Measurements from ENCODE around the gene MRPS12. TPM values are rescaled to one million over a fixed set of nuclear protein-coding genes. Genes with fewer than 3 reads are reported as not detected.

MRPS12 gene
- total and polyA plus RNA-seq, 9 of the 15 experiments (the other 6 are each of a cell fraction or from before 2014, with no cell fraction given), result 8.1 to 174 (median 52.0) TPM

DNA sequence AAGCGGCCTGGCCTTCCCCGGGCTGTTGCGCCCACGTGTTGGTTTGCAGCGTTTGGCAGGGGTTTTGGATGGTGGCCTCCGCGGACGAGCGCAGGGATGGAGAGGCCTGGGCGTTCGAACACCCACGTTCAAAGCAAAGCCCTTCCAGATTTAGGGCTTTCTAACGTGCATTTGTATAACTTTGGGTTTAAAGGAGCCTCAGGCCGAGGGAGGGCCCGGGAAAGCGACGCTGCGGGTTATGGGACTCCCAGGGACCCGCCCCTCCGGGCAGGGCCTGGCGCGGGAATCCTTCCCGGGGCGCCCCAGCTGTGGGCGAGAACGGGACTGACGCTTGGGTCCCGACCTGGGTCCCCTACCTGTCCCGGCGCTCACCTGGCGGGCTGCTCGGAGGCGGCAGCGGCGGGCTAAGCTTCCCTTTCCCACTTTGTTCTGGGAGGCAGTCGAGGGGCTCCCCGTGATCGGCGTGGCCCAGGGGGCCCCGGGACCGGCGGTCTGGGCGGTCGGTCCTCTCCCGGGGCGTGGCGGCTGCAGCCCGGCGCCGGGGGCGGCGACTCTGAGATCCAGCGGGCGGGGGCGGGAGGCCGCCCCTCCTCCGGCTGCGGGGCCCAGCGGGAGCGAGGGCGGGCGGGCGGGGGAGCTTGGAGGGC, 44.6 kb downstream of the MRPS12 start, which contains the start of gene FBXO17 (continued):
- TF ChIP-seq, protein P1, sequence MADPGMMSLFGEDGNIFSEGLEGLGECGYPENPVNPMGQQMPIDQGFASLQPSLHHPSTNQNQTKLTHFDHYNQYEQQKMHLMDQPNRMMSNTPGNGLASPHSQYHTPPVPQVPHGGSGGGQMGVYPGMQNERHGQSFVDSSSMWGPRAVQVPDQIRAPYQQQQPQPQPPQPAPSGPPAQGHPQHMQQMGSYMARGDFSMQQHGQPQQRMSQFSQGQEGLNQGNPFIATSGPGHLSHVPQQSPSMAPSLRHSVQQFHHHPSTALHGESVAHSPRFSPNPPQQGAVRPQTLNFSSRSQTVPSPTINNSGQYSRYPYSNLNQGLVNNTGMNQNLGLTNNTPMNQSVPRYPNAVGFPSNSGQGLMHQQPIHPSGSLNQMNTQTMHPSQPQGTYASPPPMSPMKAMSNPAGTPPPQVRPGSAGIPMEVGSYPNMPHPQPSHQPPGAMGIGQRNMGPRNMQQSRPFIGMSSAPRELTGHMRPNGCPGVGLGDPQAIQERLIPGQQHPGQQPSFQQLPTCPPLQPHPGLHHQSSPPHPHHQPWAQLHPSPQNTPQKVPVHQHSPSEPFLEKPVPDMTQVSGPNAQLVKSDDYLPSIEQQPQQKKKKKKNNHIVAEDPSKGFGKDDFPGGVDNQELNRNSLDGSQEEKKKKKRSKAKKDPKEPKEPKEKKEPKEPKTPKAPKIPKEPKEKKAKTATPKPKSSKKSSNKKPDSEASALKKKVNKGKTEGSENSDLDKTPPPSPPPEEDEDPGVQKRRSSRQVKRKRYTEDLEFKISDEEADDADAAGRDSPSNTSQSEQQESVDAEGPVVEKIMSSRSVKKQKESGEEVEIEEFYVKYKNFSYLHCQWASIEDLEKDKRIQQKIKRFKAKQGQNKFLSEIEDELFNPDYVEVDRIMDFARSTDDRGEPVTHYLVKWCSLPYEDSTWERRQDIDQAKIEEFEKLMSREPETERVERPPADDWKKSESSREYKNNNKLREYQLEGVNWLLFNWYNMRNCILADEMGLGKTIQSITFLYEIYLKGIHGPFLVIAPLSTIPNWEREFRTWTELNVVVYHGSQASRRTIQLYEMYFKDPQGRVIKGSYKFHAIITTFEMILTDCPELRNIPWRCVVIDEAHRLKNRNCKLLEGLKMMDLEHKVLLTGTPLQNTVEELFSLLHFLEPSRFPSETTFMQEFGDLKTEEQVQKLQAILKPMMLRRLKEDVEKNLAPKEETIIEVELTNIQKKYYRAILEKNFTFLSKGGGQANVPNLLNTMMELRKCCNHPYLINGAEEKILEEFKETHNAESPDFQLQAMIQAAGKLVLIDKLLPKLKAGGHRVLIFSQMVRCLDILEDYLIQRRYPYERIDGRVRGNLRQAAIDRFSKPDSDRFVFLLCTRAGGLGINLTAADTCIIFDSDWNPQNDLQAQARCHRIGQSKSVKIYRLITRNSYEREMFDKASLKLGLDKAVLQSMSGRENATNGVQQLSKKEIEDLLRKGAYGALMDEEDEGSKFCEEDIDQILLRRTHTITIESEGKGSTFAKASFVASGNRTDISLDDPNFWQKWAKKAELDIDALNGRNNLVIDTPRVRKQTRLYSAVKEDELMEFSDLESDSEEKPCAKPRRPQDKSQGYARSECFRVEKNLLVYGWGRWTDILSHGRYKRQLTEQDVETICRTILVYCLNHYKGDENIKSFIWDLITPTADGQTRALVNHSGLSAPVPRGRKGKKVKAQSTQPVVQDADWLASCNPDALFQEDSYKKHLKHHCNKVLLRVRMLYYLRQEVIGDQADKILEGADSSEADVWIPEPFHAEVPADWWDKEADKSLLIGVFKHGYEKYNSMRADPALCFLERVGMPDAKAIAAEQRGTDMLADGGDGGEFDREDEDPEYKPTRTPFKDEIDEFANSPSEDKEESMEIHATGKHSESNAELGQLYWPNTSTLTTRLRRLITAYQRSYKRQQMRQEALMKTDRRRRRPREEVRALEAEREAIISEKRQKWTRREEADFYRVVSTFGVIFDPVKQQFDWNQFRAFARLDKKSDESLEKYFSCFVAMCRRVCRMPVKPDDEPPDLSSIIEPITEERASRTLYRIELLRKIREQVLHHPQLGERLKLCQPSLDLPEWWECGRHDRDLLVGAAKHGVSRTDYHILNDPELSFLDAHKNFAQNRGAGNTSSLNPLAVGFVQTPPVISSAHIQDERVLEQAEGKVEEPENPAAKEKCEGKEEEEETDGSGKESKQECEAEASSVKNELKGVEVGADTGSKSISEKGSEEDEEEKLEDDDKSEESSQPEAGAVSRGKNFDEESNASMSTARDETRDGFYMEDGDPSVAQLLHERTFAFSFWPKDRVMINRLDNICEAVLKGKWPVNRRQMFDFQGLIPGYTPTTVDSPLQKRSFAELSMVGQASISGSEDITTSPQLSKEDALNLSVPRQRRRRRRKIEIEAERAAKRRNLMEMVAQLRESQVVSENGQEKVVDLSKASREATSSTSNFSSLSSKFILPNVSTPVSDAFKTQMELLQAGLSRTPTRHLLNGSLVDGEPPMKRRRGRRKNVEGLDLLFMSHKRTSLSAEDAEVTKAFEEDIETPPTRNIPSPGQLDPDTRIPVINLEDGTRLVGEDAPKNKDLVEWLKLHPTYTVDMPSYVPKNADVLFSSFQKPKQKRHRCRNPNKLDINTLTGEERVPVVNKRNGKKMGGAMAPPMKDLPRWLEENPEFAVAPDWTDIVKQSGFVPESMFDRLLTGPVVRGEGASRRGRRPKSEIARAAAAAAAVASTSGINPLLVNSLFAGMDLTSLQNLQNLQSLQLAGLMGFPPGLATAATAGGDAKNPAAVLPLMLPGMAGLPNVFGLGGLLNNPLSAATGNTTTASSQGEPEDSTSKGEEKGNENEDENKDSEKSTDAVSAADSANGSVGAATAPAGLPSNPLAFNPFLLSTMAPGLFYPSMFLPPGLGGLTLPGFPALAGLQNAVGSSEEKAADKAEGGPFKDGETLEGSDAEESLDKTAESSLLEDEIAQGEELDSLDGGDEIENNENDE (IDR thresholded peaks at IDR 0.05; ENCODE audit: low read depth, low read length), result no peak
- TF ChIP-seq, protein P2, sequence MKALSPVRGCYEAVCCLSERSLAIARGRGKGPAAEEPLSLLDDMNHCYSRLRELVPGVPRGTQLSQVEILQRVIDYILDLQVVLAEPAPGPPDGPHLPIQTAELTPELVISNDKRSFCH (CRISPR knock-in tag; IDR thresholded peaks at IDR 0.05), result no peak
- TF ChIP-seq, protein P2 (tag; IDR thresholded peaks at IDR 0.05), result no peak; the same call in 1 of the 2 replicates
- peak; percentile 77; the same call in 1 of the 2 replicates for TF ChIP-seq PHF8 (IDR thresholded peaks at IDR 0.05; ENCODE audit: borderline replicate concordance, low read length)
- TF ChIP-seq, protein P3, sequence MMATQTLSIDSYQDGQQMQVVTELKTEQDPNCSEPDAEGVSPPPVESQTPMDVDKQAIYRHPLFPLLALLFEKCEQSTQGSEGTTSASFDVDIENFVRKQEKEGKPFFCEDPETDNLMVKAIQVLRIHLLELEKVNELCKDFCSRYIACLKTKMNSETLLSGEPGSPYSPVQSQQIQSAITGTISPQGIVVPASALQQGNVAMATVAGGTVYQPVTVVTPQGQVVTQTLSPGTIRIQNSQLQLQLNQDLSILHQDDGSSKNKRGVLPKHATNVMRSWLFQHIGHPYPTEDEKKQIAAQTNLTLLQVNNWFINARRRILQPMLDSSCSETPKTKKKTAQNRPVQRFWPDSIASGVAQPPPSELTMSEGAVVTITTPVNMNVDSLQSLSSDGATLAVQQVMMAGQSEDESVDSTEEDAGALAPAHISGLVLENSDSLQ (IDR thresholded peaks at IDR 0.05), result no peak
- TF ChIP-seq FOXM1 (IDR thresholded peaks at IDR 0.05; ENCODE audit: low read depth), result no peak
- TF ChIP-seq FOXM1 (CRISPR knock-in tag; IDR thresholded peaks at IDR 0.05; ENCODE audit: low read depth), result no peak
- no peak for TF ChIP-seq PHTF2 (CRISPR knock-in tag; IDR thresholded peaks at IDR 0.05)
